Measurements from ENCODE around the gene CFAP92.

The CFAP92 gene

DNA sequence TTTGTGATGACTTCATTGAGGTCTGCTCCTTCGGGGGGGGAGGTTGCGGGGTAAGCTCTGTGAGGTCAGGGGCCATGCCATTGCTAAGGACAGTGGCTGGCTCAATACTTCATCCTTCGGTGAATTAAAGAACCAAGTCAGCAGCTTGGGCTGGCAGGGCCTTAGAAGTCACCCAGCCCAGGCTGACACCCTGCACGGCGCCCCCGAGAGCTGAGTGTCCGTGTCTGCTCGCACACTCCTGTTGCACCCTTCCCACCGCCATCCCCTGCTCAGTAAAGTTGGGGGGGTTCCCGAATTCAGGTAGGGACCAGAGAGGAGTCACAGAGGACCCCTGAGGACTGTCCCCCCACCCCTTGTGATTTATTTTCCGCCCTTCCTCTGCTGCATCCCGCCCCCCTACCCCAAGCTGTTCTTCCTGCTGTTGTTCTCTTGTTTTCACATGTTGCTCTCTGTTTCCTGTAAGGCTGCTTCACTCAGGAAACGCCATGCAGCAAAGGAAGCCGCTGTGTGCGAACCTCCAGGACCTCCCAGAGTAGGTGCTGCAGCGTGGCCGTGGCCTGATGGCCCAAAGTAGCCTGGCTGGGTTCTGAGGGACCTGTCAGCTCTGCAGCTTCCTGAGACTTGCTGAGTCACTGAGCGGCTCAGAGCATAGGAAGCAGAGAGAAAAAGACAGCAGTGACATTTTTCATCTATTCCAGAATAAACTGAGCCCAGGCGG, 21.7 kb upstream of the CFAP92 start:
- H2BK120ac ChIP-seq (ENCODE audit: low read depth, low read length): no peak overlapping the region
- no peaks in the 10 kb centered on the region for H3K27me3 ChIP-seq (ENCODE audit: insufficient read depth, low read length, poor library complexity)
- peak; percentile 37 for DNase-seq
- H3K23ac ChIP-seq (ENCODE audit: low read length): no peak overlapping the region
- WGBS (ENCODE audit: extremely low coverage, insufficient coverage, low lambda C conversion rate): no CpG with 5 or more reads among the region's 19 CpGs
- no peak overlapping the region for H2BK5ac ChIP-seq (ENCODE audit: low read length)
- no peak overlapping the region for H3K4me2 ChIP-seq (ENCODE audit: low read length)
- no peak overlapping the region for H2BK15ac ChIP-seq (replicated peaks; ENCODE audit: low read depth)
- H3K4ac ChIP-seq (ENCODE audit: low read depth, low read length): no peak overlapping the region
- H3K18ac ChIP-seq (ENCODE audit: low read length): no peak overlapping the region
- H3K27ac ChIP-seq (ENCODE audit: low read depth, low read length): no peak overlapping the region
- no peak overlapping the region for H3K56ac ChIP-seq (ENCODE audit: low read length)
- no peaks in the 10 kb centered on the region for H3K36me3 ChIP-seq (ENCODE audit: control insufficient read depth, insufficient read depth, low read length)
- H4K8ac ChIP-seq (ENCODE audit: low read depth, low read length): no peak overlapping the region
- no peaks in the 10 kb centered on the region for H3K4me1 ChIP-seq (ENCODE audit: control insufficient read depth, low read depth, low read length)
- no peaks in the 10 kb centered on the region for H3K79me2 ChIP-seq (ENCODE audit: control insufficient read depth, insufficient read depth, low read length)
- H2AK5ac ChIP-seq (ENCODE audit: low read length): no peak overlapping the region
- H3K4me3 ChIP-seq (ENCODE audit: low read length): no peak overlapping the region
- H3K9ac ChIP-seq (ENCODE audit: low read length): no peak overlapping the region
- no peak overlapping the region for H4K5ac ChIP-seq (ENCODE audit: low read length)
- H3K79me1 ChIP-seq (ENCODE audit: low read length): no peaks in the 10 kb centered on the region

DNA sequence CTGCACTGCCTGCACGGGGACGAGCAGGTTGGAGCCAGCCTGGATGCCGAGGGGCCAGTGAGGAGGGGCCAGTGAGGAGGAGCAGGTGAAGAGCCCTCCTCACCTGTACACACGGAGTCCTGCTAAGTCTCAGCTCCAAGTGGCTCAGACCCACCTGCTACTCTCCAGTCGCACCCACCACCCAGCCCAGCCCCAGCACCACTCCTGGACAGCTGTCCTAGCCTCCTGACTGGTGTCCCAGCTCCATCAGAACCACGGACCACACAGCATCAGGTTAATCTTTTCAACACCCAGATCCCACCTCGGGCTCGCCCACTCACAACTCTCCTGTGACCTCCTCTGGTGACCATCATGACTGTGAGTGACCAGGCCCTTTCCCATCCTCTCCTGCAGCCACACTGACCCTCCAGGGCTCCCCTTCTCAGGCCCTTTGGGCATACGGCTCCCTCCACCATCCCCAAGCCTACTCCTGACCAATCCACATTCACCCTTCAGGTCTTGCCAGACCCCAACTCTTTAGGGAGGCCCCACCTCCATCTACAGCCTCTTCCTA, 21.0 kb upstream of the CFAP92 start:
- no peak overlapping the region for H3K4ac ChIP-seq (ENCODE audit: low read depth, low read length)
- no peak overlapping the region for H3K4me3 ChIP-seq (ENCODE audit: low read length)

GRCh38 chr3:129014148-129014547, 20.3 kb upstream of the CFAP92 start:
- Histone ChIP-seq H3K9ac (ENCODE audit: low read length) (no peak overlapping the region), H2BK5ac (ENCODE audit: low read length) (no peak overlapping the region), H4K8ac (ENCODE audit: low read depth, low read length) (no peak overlapping the region), H2AK5ac (ENCODE audit: low read length) (no peak overlapping the region), H2BK120ac (ENCODE audit: low read depth, low read length) (no peak overlapping the region), H3K27ac (ENCODE audit: low read depth, low read length) (no peak overlapping the region), H3K23ac (ENCODE audit: low read length) (no peak overlapping the region), H3K4me3 (ENCODE audit: low read length) (no peak overlapping the region), H3K18ac (ENCODE audit: low read length) (no peak overlapping the region), H3K27me3 (ENCODE audit: insufficient read depth, low read length, poor library complexity) (no peaks in the 10 kb centered on the region), H2BK15ac (replicated peaks; ENCODE audit: low read depth) (no peak overlapping the region), H3K56ac (ENCODE audit: low read length) (no peak overlapping the region), H4K5ac (ENCODE audit: low read length) (no peak overlapping the region), H3K79me1 (ENCODE audit: low read length) (no peaks in the 10 kb centered on the region), H3K4me1 (ENCODE audit: control insufficient read depth, low read depth, low read length) (no peaks in the 10 kb centered on the region), H3K4ac (ENCODE audit: low read depth, low read length) (no peak overlapping the region), H3K36me3 (ENCODE audit: control insufficient read depth, insufficient read depth, low read length) (no peaks in the 10 kb centered on the region), H3K4me2 (ENCODE audit: low read length) (no peak overlapping the region), H3K79me2 (ENCODE audit: control insufficient read depth, insufficient read depth, low read length) (no peaks in the 10 kb centered on the region)
- DNase-seq: no peak
- WGBS (ENCODE audit: extremely low coverage, insufficient coverage, low lambda C conversion rate): no CpG with 5 or more reads among the region's 13 CpGs

More for the DNA sequence above, 21.0 kb upstream of the CFAP92 start:
- no peak for DNase-seq
- no peak overlapping the region for H2BK15ac ChIP-seq (replicated peaks; ENCODE audit: low read depth)
- no peak overlapping the region for H3K9ac ChIP-seq (ENCODE audit: low read length)
- no peak overlapping the region for H2BK5ac ChIP-seq (ENCODE audit: low read length)
- no peak overlapping the region for H3K18ac ChIP-seq (ENCODE audit: low read length)
- H3K27me3 ChIP-seq (ENCODE audit: insufficient read depth, low read length, poor library complexity): no peaks in the 10 kb centered on the region
- H3K79me2 ChIP-seq (ENCODE audit: control insufficient read depth, insufficient read depth, low read length): no peaks in the 10 kb centered on the region
- no peak overlapping the region for H3K56ac ChIP-seq (ENCODE audit: low read length)
- WGBS (ENCODE audit: extremely low coverage, insufficient coverage, low lambda C conversion rate): no CpG with 5 or more reads among the region's 9 CpGs
- H2BK120ac ChIP-seq (ENCODE audit: low read depth, low read length): no peak overlapping the region
- H3K36me3 ChIP-seq (ENCODE audit: control insufficient read depth, insufficient read depth, low read length): no peaks in the 10 kb centered on the region
- H4K5ac ChIP-seq (ENCODE audit: low read length): no peak overlapping the region
- no peak overlapping the region for H4K8ac ChIP-seq (ENCODE audit: low read depth, low read length)
- no peaks in the 10 kb centered on the region for H3K4me1 ChIP-seq (ENCODE audit: control insufficient read depth, low read depth, low read length)
- H3K4me2 ChIP-seq (ENCODE audit: low read length): no peak overlapping the region
- no peak overlapping the region for H3K27ac ChIP-seq (ENCODE audit: low read depth, low read length)
- no peak overlapping the region for H2AK5ac ChIP-seq (ENCODE audit: low read length)
- no peaks in the 10 kb centered on the region for H3K79me1 ChIP-seq (ENCODE audit: low read length)
- H3K23ac ChIP-seq (ENCODE audit: low read length): no peak overlapping the region

DNA sequence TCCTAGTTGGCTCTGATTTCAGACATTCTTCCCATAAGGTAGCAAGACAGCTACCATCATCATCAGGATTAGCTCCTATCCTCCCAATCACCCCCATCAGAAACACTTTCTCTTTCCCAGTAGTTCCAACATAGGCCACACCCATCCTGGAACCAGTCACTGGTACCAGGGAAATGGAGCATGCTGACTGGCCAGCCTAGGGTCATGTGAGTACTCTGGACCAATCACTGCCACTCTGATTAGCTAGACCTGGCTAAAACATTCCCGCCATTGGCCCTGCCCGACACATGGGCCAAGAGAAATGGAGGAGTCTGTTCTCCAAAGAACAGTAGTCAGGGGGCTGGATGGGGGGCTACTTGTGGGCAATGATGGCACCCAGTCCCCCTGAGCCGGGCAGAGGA, 19.6 kb upstream of the CFAP92 start:
- H4K8ac ChIP-seq (ENCODE audit: low read depth, low read length): no peak overlapping the region
- no peak overlapping the region for H3K23ac ChIP-seq (ENCODE audit: low read length)
- H3K4me2 ChIP-seq (ENCODE audit: low read length): no peak overlapping the region
- no peaks in the 10 kb centered on the region for H3K36me3 ChIP-seq (ENCODE audit: control insufficient read depth, insufficient read depth, low read length)
- no peak overlapping the region for H2AK5ac ChIP-seq (ENCODE audit: low read length)
- no peaks in the 10 kb centered on the region for H3K4me1 ChIP-seq (ENCODE audit: control insufficient read depth, low read depth, low read length)
- peak; percentile 54 for DNase-seq
- no peak overlapping the region for H2BK120ac ChIP-seq (ENCODE audit: low read depth, low read length)
- no peak overlapping the region for H4K5ac ChIP-seq (ENCODE audit: low read length)
- H3K27ac ChIP-seq (ENCODE audit: low read depth, low read length): no peak overlapping the region
- no peak overlapping the region for H3K18ac ChIP-seq (ENCODE audit: low read length)
- no peak overlapping the region for H3K4ac ChIP-seq (ENCODE audit: low read depth, low read length)
- no peak overlapping the region for H3K4me3 ChIP-seq (ENCODE audit: low read length)
- H2BK15ac ChIP-seq (replicated peaks; ENCODE audit: low read depth): no peak overlapping the region
- H3K79me2 ChIP-seq (ENCODE audit: control insufficient read depth, insufficient read depth, low read length): no peaks in the 10 kb centered on the region
- no CpG with 5 or more reads among the region's 3 CpGs for WGBS (ENCODE audit: extremely low coverage, insufficient coverage, low lambda C conversion rate)
- no peaks in the 10 kb centered on the region for H3K27me3 ChIP-seq (ENCODE audit: insufficient read depth, low read length, poor library complexity)
- H3K56ac ChIP-seq (ENCODE audit: low read length): no peak overlapping the region
- no peaks in the 10 kb centered on the region for H3K79me1 ChIP-seq (ENCODE audit: low read length)
- H2BK5ac ChIP-seq (ENCODE audit: low read length): no peak overlapping the region
- no peak overlapping the region for H3K9ac ChIP-seq (ENCODE audit: low read length)

GRCh38 chr3:129010310-129010956, 16.6 kb upstream of the CFAP92 start:
- Histone ChIP-seq H2AK5ac (ENCODE audit: low read length) (no peak overlapping the region), H4K5ac (ENCODE audit: low read length) (no peak overlapping the region), H3K27ac (ENCODE audit: low read depth, low read length) (no peak overlapping the region), H3K4me1 (ENCODE audit: control insufficient read depth, low read depth, low read length) (no peaks in the 10 kb centered on the region), H3K4ac (ENCODE audit: low read depth, low read length) (no peak overlapping the region), H3K4me2 (ENCODE audit: low read length) (no peak overlapping the region), H2BK5ac (ENCODE audit: low read length) (no peak overlapping the region), H3K56ac (ENCODE audit: low read length) (no peak overlapping the region), H3K79me2 (ENCODE audit: control insufficient read depth, insufficient read depth, low read length) (no peaks in the 10 kb centered on the region), H3K27me3 (ENCODE audit: insufficient read depth, low read length, poor library complexity) (no peaks in the 10 kb centered on the region), H4K8ac (ENCODE audit: low read depth, low read length) (no peak overlapping the region), H3K23ac (ENCODE audit: low read length) (no peak overlapping the region), H2BK120ac (ENCODE audit: low read depth, low read length) (no peak overlapping the region), H2BK15ac (replicated peaks; ENCODE audit: low read depth) (no peak overlapping the region), H3K36me3 (ENCODE audit: control insufficient read depth, insufficient read depth, low read length) (no peaks in the 10 kb centered on the region), H3K9ac (ENCODE audit: low read length) (no peak overlapping the region), H3K79me1 (ENCODE audit: low read length) (no peaks in the 10 kb centered on the region), H3K18ac (ENCODE audit: low read length) (no peak overlapping the region), H3K4me3 (ENCODE audit: low read length) (no peak overlapping the region)
- DNase-seq: no peak
- WGBS (ENCODE audit: extremely low coverage, insufficient coverage, low lambda C conversion rate): no CpG with 5 or more reads among the region's 9 CpGs
